Measurements from ENCODE around the gene UGT1A7. TPM values are rescaled to one million over a fixed set of nuclear protein-coding genes. Genes with fewer than 3 reads are reported as not detected.

Gene UGT1A7
- total RNA-seq, 1 donor: not detected

DNA sequence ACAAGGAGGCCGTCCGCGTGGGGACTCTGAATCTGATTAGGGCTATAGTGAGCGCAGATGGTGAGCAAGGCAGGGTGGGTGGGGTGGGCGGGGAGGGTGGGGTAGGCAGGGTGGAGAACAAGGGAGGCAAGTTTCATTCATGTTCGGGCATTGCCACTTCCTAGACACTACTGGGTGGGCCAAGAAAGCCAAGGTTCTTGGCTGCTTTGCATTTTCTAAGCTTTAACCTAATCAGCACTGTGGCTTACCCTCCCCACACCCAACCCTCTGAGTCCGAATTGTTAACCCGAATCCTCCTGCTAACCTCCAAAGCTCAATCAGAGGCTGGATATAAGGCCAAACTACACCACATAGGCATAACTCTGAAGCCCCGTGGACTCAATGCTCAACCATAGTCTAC lies 114.6 kb downstream of the UGT1A7 start:
- H3K4me3 ChIP-seq (ENCODE audit: low read depth, low read length): no peak overlapping the region
- TF ChIP-seq, protein P1, sequence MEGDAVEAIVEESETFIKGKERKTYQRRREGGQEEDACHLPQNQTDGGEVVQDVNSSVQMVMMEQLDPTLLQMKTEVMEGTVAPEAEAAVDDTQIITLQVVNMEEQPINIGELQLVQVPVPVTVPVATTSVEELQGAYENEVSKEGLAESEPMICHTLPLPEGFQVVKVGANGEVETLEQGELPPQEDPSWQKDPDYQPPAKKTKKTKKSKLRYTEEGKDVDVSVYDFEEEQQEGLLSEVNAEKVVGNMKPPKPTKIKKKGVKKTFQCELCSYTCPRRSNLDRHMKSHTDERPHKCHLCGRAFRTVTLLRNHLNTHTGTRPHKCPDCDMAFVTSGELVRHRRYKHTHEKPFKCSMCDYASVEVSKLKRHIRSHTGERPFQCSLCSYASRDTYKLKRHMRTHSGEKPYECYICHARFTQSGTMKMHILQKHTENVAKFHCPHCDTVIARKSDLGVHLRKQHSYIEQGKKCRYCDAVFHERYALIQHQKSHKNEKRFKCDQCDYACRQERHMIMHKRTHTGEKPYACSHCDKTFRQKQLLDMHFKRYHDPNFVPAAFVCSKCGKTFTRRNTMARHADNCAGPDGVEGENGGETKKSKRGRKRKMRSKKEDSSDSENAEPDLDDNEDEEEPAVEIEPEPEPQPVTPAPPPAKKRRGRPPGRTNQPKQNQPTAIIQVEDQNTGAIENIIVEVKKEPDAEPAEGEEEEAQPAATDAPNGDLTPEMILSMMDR (IDR thresholded peaks at IDR 0.05; ENCODE audit: insufficient read depth, low read depth, low read length): no peak
- no peak for DNase-seq (ENCODE audit: low read depth)

DNA sequence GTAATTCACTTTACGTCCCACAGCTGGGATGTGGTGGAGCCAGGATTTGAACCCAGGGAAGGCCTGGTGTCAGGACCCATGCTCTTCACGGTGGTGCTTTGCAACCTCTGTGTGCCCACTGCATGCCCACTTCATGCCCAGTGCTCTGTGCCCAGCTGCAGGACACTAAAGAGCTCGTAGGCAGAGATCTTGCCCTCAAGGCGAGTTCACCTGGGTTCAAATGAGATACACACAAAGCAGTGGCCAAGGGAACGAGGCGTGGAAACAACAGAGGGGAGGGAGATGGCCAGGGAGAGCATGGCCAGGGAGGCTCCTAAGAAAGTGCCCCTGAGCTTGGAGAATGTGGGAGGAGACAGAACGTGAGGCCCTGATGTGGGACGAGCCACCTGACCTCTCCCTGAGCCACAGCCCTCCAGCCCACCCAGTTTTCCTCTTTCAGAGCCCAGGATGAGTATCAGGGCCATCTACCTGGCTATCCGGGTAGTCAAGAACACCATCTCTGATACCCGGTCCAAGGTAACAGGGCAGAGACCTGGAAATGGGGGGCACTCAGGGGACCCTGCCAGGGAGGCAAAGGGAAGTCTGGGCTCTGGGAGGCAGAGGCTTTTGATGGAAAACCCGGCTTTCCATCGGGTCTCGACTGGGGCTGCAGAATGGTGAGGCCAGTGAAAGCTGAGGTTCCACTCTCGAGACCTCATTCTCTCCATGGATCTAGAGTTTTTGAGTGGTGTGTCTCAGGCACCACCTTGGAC lies 116.8 kb downstream of the UGT1A7 start:
- TF ChIP-seq, protein P1 (IDR thresholded peaks at IDR 0.05; ENCODE audit: insufficient read depth, low read depth, low read length): no peak
- DNase-seq (ENCODE audit: low read depth): no peak
- no peak overlapping the region for H3K4me3 ChIP-seq (ENCODE audit: low read depth, low read length)

DNA sequence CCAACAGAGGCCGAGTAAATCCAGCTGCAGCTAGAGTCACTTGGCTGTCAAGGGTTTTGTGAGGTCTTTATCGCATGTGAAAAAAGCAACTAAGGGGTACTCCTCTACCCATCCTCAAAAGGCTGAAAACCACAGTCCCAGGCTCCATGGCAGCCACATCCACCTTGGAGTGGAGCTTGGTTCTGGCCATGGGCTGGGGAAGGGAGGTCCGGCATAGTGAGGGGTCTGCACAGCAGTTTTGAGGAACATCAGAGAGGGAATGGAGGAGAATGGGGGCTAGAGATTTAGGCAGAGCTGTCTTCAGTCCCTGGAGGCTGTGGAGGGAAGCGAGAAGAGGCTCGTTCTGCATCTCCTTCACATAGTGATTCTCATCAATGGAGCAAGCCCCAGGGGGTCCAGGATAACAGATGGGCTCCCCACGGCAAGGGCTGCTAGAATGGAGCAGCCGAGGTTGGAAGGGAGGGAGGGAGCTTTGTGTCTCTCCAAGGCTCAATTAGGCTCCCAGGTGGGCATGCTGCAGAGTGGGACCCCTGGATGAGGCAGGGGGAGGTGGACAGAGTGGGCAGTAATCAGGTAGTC lies 117.5 kb downstream of the UGT1A7 start:
- no peak overlapping the region for H3K4me3 ChIP-seq (ENCODE audit: low read depth, low read length)
- TF ChIP-seq, protein P1 (IDR thresholded peaks at IDR 0.05; ENCODE audit: insufficient read depth, low read depth, low read length): no peak
- DNase-seq (ENCODE audit: low read depth): no peak

DNA sequence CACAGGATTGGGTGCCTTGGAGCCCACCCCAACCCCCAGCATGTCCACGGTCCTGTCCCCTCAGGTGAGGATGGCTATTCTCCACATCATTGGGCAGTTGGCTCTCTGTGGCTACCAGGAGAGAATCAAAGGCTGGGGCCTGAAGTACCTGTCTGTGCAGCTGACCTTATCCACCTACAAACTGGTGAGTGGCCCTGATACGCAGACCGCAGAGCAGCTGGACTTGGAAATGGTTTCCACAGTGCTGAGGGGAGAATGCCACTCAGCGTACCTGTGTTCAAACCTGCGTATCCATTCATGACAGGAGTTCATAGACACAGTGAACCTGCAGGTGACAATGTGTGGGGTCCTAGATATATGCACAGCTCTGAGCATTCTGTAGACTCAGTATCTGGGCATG lies 118.0 kb downstream of the UGT1A7 start:
- TF ChIP-seq, protein P1 (IDR thresholded peaks at IDR 0.05; ENCODE audit: insufficient read depth, low read depth, low read length): no peak
- no peak overlapping the region for H3K4me3 ChIP-seq (ENCODE audit: low read depth, low read length)
- no peak for DNase-seq (ENCODE audit: low read depth)

DNA sequence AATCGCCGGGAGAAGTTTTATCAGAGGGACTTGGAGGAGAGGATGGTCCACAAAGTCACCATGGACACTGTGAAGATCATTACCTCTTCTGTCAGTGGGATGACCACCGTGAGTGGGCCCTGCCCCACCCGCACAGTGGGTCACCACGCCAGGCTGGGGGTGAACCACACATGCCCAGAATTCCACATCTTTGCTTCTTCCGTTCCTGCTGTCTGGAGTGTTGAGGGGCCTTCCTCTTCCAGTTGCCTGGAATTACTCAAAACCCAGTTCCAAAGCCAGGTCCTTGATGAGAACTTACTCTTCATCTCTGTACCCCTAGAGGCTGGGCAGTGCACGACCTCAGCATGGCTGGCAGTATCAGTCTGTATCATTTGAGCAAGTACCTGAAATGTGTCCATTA lies 118.5 kb downstream of the UGT1A7 start:
- H3K4me3 ChIP-seq (ENCODE audit: low read depth, low read length): no peak overlapping the region
- TF ChIP-seq, protein P1 (IDR thresholded peaks at IDR 0.05; ENCODE audit: insufficient read depth, low read depth, low read length): no peak
- DNase-seq (ENCODE audit: low read depth): no peak

DNA sequence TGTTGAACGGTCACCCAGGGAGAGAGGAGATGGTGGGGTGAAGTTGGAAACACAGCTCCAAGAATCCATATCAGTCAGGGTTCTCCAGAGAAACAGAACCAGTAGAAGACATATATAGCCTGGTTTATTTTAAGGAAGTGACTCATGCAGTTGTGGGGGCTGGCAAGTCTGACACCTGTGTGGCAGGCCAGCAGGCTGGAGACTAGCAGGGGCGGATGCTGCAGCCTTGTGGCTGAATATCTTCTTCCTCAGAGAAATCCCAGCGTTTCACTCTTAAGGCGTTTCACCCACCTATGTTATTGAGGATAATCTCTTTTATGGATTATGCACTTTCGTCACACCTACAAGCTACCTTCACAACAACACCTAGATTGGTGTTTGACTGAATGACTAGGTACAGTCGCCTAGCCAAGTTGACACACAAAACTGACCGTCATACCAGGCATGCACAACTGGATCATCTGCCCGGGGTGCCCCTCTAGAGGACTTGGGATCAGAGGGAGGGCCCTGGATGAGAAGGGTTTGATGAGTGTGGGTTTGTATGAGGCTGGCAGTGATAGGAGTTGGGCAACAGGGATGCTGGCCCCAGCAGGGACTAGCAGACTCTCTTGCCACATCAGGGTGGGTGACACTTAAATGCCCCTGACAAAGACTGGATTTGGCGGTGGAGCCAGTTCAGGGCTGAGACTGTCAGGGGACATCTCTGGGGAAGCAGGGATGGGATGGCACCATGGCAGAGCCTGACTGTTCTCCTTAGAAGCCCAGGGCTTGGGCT lies 119.8 kb downstream of the UGT1A7 start:
- DNase-seq (ENCODE audit: low read depth): peak; percentile 15
- TF ChIP-seq, protein P1 (IDR thresholded peaks at IDR 0.05; ENCODE audit: insufficient read depth, low read depth, low read length): no peak
- H3K4me3 ChIP-seq (ENCODE audit: low read depth, low read length): no peak overlapping the region

Measured in fibroblast of villous mesenchyme (primary cell).